ENCODE results near the gene DCAF11. TPM values are rescaled to one million over a fixed set of nuclear protein-coding genes. Genes with fewer than 3 reads are reported as not detected.

The DCAF11 gene
- total and polyA plus RNA-seq, 2 of the 13 experiments (the other 11 are each of a cell fraction or from before 2014, with no cell fraction given) = 150 to 257 TPM

DNA sequence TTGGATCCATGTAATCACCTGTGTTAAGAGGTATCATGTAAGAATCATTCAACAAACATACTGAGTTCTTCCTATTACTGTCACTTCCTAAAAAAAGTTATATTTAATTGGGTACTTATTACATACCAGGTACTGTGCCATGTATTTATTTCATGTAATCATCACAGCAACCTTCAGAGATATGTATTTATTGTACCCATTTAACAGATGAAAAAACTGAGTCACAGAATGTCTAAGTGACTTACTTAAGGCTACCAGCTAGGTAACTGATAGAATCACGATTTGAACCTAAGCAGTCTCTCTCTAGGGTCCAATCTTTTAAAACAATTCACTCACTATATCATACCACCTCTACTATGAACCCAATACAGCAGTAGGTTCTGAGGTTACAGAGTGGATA is 29.9 kb downstream of the DCAF11 start:
- no TSS peak for BruUV-seq (replicated peaks)
- ChIA-PET CTCF (ENCODE audit: low intra/inter-chr PET ratio, low total read pairs) (no interaction called here), POLR2A (interaction anchor here (0.7 to 22.7 kb wide), 6 partner anchors 8 to 127 kb away, joined by 4 to 977 read pairs (median 108); partner anchors contain the start of genes DCAF11, IRF9, NRL and PCK2)
- intact Hi-C loops (cut with micrococcal nuclease; ENCODE audit: unreplicated experiment) = no loop called here
- Histone ChIP-seq H2AFZ (ENCODE audit: low read length) (no peak overlapping the region), H3K27me3 (ENCODE audit: control insufficient read depth in 1 of 2, insufficient read depth in 2 of 2, low read length in 2 of 2) (peaks cover 0 to 3% of the 10 kb centered on the region in 2 experiments; a peak in 1 of 5 replicates), H4K20me1 (ENCODE audit: insufficient read depth, low read length) (peaks cover 8% of the 10 kb centered on the region), H3K9ac (ENCODE audit: insufficient read depth, low read depth, low read length) (peak overlapping the region; percentile 0; the same call in 1 of the 2 replicates), H3K9me3 (ENCODE audit: low read length) (no peaks in the 10 kb centered on the region), H3K27ac (ENCODE audit: extremely low read length, insufficient read depth, low read length) (no peak overlapping the region), H3K4me2 (ENCODE audit: low read depth, low read length) (peak overlapping the region; percentile 98; the same call in 1 of the 2 replicates), H3K4me1 (ENCODE audit: insufficient read depth, low read length) (peaks cover 63% of the 10 kb centered on the region), H3K4me3 (replicated peaks in 1 of 3; ENCODE audit: insufficient read depth in 1 of 3, low read depth in 2 of 3, low read length in 3 of 3) (no peak overlapping the region), H3K79me2 (ENCODE audit: insufficient read depth, low read length) (peaks cover 52% of the 10 kb centered on the region), H3K36me3 (replicated peaks in 1 of 2; ENCODE audit: control insufficient read depth in 1 of 2, insufficient read depth in 2 of 2, low read length in 2 of 2) (peaks cover 14 to 29% of the 10 kb centered on the region in 2 experiments)
- WGBS (ENCODE audit: low lambda C conversion rate) = 91% methylated on average over 1 of the region's 1 CpG
- DNase-seq (ENCODE audit: low spot score) (no peak), ATAC-seq (no peak), FAIRE-seq (no peak)
- TF ChIP-seq, protein P1, sequence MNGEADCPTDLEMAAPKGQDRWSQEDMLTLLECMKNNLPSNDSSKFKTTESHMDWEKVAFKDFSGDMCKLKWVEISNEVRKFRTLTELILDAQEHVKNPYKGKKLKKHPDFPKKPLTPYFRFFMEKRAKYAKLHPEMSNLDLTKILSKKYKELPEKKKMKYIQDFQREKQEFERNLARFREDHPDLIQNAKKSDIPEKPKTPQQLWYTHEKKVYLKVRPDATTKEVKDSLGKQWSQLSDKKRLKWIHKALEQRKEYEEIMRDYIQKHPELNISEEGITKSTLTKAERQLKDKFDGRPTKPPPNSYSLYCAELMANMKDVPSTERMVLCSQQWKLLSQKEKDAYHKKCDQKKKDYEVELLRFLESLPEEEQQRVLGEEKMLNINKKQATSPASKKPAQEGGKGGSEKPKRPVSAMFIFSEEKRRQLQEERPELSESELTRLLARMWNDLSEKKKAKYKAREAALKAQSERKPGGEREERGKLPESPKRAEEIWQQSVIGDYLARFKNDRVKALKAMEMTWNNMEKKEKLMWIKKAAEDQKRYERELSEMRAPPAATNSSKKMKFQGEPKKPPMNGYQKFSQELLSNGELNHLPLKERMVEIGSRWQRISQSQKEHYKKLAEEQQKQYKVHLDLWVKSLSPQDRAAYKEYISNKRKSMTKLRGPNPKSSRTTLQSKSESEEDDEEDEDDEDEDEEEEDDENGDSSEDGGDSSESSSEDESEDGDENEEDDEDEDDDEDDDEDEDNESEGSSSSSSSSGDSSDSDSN (CRISPR knock-in tag; IDR thresholded peaks at IDR 0.05) = no peak
- no peak for TF ChIP-seq SPEN (CRISPR knock-in tag; IDR thresholded peaks at IDR 0.05; ENCODE audit: low read depth)
- TF ChIP-seq KDM1A (CRISPR knock-in tag; IDR thresholded peaks at IDR 0.05) = peak; percentile 86
- no peak for TF ChIP-seq HNRNPL (IDR thresholded peaks at IDR 0.05; ENCODE audit: low read depth, low read length)
- peak; percentile 99 for TF ChIP-seq CHD4 (IDR thresholded peaks at IDR 0.05; ENCODE audit: borderline replicate concordance, low read length)
- TF ChIP-seq SSRP1 (CRISPR knock-in tag; IDR thresholded peaks at IDR 0.05) = peak; percentile 81; the same call in 1 of the 2 replicates
- no peak for TF ChIP-seq HMGA1 (CRISPR knock-in tag; conservative IDR thresholded peaks at IDR 0.05)
- TF ChIP-seq ZMAT3 (CRISPR knock-in tag; conservative IDR thresholded peaks at IDR 0.05) = 0 out of 2 replicates have a peak, but pooled peaks have one; percentile 45
- TF ChIP-seq ZMYM3 (CRISPR knock-in tag; IDR thresholded peaks at IDR 0.05) = peak; percentile 80
- peak; percentile 23 for TF ChIP-seq ASH2L (IDR thresholded peaks at IDR 0.05; ENCODE audit: insufficient read length, low read depth, low read length)
- TF ChIP-seq, protein P2, sequence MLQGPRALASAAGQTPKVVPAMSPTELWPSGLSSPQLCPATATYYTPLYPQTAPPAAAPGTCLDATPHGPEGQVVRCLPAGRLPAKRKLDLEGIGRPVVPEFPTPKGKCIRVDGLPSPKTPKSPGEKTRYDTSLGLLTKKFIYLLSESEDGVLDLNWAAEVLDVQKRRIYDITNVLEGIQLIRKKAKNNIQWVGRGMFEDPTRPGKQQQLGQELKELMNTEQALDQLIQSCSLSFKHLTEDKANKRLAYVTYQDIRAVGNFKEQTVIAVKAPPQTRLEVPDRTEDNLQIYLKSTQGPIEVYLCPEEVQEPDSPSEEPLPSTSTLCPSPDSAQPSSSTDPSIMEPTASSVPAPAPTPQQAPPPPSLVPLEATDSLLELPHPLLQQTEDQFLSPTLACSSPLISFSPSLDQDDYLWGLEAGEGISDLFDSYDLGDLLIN (CRISPR knock-in tag; IDR thresholded peaks at IDR 0.05; ENCODE audit: borderline replicate concordance) = no peak
- no peak for TF ChIP-seq ZNF563 (CRISPR knock-in tag; IDR thresholded peaks at IDR 0.05)
- TF ChIP-seq ZNF629 (CRISPR knock-in tag; conservative IDR thresholded peaks at IDR 0.05) = peak; percentile 98
- TF ChIP-seq KDM2A (CRISPR knock-in tag; IDR thresholded peaks at IDR 0.05; ENCODE audit: borderline replicate concordance, low read depth) = no peak
- peak; percentile 69; the same call in 1 of the 2 replicates for TF ChIP-seq RCOR2 (CRISPR knock-in tag; IDR thresholded peaks at IDR 0.05)
- in situ Hi-C loops (cut with HindIII; ENCODE audit: extremely low pct_ligation_motif_present, low pct_unique_long_range_greater_than_20kb) = loop anchor here (25.0 kb wide), 1 partner anchor 832 kb away; the partner anchor contains the start of genes BCL2L2, PABPN1 and PPP1R3E
